ENCODE measurements around the gene MTG1. TPM values are rescaled to one million over a fixed set of nuclear protein-coding genes. Genes with fewer than 3 reads are reported as not detected.

MTG1 gene
- total RNA-seq, 1 donor from 2014 or later = 33.0 TPM

DNA sequence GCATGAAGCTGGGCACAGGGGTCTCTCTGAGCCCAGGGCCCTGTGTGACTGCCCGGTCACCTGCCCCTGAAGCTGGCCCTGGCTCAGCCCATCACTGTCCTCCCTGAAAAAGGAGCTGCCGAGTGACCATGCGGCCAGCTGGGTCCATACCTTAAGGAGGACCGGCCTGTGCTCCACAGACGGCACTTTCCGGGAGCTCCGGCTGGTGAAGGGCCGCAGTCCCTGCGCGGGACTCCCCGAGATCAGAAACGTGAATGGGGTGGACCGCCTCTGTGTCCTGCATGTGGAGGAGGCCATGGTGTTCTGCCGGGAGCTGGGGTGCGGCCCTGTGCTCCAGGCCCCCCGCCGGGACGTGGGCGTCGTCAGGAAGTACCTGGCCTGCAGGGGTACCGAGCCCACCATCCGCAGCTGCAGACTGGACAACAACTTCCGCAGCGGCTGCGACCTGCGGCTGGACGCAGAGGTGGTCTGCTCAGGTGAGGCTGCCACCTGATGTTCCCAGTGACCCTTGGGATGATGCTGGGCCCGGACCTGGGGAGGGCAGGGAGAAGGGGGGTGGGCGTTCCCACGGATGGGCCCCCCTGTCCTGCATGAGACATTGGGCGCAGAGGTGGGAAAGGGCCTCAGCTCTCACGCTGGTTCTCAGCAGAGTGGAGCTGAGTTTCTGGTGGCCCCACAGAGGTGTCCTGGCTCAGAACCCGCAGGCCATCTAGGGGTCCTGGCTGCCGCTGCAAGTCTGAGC lies 63.3 kb downstream of the MTG1 start:
- TF ChIP-seq, protein P1, sequence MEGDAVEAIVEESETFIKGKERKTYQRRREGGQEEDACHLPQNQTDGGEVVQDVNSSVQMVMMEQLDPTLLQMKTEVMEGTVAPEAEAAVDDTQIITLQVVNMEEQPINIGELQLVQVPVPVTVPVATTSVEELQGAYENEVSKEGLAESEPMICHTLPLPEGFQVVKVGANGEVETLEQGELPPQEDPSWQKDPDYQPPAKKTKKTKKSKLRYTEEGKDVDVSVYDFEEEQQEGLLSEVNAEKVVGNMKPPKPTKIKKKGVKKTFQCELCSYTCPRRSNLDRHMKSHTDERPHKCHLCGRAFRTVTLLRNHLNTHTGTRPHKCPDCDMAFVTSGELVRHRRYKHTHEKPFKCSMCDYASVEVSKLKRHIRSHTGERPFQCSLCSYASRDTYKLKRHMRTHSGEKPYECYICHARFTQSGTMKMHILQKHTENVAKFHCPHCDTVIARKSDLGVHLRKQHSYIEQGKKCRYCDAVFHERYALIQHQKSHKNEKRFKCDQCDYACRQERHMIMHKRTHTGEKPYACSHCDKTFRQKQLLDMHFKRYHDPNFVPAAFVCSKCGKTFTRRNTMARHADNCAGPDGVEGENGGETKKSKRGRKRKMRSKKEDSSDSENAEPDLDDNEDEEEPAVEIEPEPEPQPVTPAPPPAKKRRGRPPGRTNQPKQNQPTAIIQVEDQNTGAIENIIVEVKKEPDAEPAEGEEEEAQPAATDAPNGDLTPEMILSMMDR (IDR thresholded peaks at IDR 0.05) = no peak
- no peak overlapping the region for H3K27ac ChIP-seq
- H3K36me3 ChIP-seq = no peaks in the 10 kb centered on the region
- ATAC-seq (no peak), DNase-seq (no peak)
- H3K4me1 ChIP-seq = no peaks in the 10 kb centered on the region
- no peaks in the 10 kb centered on the region for H3K27me3 ChIP-seq
- H3K9me3 ChIP-seq = no peaks in the 10 kb centered on the region
- intact Hi-C loops (cut with DNase I) = no loop called here
- H3K4me3 ChIP-seq = no peak overlapping the region

DNA sequence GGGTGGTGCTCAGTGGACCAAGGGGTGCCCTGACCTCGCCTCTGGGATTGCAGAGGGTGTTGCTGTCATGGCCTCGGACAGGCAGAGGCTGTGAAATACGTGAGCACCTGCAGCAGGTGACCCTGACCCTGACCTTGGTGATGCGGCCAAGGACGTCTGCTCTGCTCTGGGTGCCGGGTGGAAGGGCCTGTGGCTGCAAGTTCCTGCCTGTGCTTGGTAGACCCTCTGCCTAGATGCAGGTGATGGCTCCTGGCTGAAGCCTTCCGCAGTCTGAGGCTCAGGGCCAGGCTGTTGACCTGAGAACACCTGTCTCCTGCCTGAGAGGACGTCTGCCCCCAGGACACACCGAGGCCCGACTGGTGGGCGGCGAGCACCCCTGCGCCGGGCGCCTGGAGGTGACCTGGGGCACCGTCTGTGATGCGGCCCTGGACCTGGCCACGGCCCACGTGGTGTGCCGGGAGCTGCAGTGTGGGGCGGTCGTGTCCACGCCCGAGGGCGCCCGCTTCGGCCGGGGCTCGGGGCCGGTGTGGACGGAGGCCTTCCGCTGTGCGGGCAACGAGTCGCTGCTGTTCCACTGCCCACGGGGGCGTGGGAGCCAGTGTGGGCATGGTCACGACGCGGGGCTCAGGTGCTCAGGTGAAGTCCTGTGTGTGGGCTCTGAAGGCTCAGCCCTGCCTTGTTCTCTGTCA lies 64.2 kb downstream of the MTG1 start:
- DNase-seq (no peak), ATAC-seq (no peak)
- TF ChIP-seq, protein P1 (IDR thresholded peaks at IDR 0.05) = no peak
- Histone ChIP-seq H3K4me3 (no peak overlapping the region), H3K27ac (no peak overlapping the region), H3K4me1 (no peaks in the 10 kb centered on the region), H3K27me3 (no peaks in the 10 kb centered on the region), H3K9me3 (no peaks in the 10 kb centered on the region), H3K36me3 (no peaks in the 10 kb centered on the region)
- intact Hi-C loops (cut with DNase I) = no loop called here

DNA sequence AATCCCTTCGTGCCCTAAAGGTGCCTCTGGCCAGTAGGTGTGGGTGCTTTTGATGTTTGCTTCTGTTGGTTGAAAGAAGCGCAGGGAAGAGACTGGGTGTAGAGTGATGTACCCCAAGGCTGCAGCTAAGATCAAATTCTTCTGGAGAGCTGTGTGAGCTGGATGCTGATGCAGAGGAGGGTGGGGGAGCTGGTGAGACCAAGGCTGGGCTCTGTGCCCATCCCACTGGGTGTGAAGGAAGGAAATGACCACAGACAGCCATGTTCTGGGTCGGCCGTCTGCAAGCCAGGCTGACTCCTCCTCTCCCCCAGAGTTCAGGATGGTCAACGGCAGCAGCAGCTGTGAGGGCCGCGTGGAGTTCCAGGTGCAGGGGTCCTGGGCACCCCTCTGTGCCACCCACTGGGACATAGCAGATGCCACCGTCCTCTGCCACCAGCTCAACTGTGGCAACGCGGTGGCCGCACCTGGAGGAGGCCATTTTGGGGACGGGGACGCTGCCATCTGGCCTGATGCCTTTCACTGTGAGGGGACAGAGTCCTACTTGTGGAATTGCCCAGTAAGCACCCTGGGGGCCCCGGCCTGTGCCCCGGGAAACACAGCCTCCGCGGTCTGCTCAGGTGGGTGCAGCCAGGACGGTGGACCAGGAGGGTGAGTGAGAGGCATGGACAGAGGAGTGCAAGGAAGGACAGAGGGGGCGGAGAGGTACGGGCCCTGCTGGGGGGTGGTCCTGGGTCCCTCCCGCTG lies 64.9 kb downstream of the MTG1 start:
- Histone ChIP-seq H3K27ac (no peak overlapping the region), H3K36me3 (no peaks in the 10 kb centered on the region), H3K4me3 (no peak overlapping the region), H3K27me3 (no peaks in the 10 kb centered on the region), H3K4me1 (no peaks in the 10 kb centered on the region), H3K9me3 (no peaks in the 10 kb centered on the region)
- intact Hi-C loops (cut with DNase I) = no loop called here
- TF ChIP-seq, protein P1 (IDR thresholded peaks at IDR 0.05) = no peak
- no peak for DNase-seq
- ATAC-seq = no peak

DNA sequence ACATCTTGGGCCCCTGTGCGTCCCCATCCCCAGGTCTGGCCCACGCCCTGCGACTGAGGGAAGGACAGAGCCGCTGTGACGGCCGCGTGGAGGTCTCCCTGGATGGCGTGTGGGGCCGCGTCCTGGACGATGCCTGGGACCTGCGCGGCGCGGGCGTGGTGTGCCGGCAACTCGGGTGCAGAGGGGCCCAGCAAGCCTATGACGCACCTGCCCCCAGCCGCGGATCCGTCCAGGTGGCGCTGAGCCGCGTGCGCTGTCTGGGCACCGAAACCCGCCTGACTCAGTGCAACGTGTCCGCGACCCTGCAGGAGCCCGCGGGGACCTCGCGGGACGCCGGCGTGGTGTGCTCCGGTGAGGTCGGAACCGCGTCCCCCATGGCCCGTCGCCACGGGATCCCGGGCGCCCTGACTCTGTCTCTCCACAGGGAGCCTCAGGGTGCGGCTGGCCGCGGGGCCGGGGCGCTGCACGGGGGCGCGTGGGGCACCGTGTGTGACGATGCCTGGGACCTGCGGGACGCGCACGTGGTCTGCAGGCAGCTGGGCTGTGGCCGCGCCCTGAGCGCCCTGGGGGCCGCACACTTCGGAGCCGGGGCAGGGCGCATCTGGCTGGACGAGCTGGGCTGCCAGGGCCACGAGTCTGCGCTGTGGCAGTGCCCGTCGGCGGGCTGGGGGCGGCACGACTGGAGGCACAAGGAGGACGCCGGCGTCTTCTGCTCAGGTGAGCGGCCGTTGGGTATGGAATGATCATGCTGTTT lies 65.7 kb downstream of the MTG1 start:
- DNase-seq = no peak
- TF ChIP-seq, protein P1 (IDR thresholded peaks at IDR 0.05) = no peak

DNA sequence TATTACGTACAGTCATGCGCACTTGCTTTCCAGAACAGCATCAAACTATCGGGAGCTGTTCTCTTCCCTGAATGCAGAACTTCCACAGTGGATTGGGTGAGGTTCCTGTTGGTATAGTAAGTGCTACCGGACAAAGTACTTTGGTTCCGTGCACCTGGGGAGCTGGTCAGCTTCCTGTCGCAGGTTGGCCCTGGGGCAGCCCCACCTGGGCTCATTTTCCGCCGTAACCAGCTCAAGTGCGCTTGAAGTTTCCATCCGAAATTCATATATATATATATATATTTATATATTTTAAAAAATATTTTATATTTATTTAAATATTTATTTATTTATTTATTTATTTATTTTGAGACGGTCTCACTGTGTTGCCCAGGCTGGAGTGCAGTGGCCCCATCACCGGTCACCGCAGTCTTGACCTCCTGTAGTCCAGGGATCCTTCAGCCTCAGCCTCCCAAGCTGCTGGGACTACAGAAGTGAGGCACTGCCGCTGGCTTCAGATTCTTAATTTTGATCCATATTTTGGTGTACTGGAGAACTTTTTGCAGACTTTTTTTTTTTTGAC lies 66.3 kb downstream of the MTG1 start:
- Histone ChIP-seq H3K27ac (no peak overlapping the region), H3K4me1 (no peaks in the 10 kb centered on the region), H3K4me3 (no peak overlapping the region), H3K36me3 (no peaks in the 10 kb centered on the region), H3K9me3 (no peaks in the 10 kb centered on the region), H3K27me3 (no peaks in the 10 kb centered on the region)
- no peak for DNase-seq
- no peak for ATAC-seq
- TF ChIP-seq, protein P1 (IDR thresholded peaks at IDR 0.05) = no peak
- intact Hi-C loops (cut with DNase I) = no loop called here

More for the DNA sequence above, 65.7 kb downstream of the MTG1 start:
- H3K27me3 ChIP-seq = no peaks in the 10 kb centered on the region
- no peaks in the 10 kb centered on the region for H3K4me1 ChIP-seq
- H3K9me3 ChIP-seq = no peaks in the 10 kb centered on the region
- intact Hi-C loops (cut with DNase I) = no loop called here
- H3K4me3 ChIP-seq = no peak overlapping the region
- H3K36me3 ChIP-seq = no peaks in the 10 kb centered on the region
- ATAC-seq = no peak
- no peak overlapping the region for H3K27ac ChIP-seq
